HepG2 (cell line): ENCODE data around the gene FRMD4B. TPM values are rescaled to one million over a fixed set of nuclear protein-coding genes. Genes with fewer than 3 reads are reported as not detected.
A peak's percentile ranks its signal among the peaks of the same experiment; 100 is the strongest.

Source experiments
- ARID2 ChIP-seq: sonication (generic); formaldehyde crosslinking; IDR thresholded peaks from 2 replicates; pipeline ENCODE4 v1.8.1; 2022; ENCODE audit warnings: mild to moderate bottlenecking, missing genetic modification reagents, borderline replicate concordance
- CHD4 ChIP-seq: fragments of 200-600 bp; sonication (generic); IDR thresholded peaks from 2 replicates; pipeline ENCODE4 v1.7.0; 2017; ENCODE audit warnings: mild to moderate bottlenecking, low read length, borderline replicate concordance
- EHMT2 ChIP-seq: fragments of 200-600 bp; sonication (generic); IDR thresholded peaks from 2 replicates; pipeline ENCODE4 v1.7.0; 2017; ENCODE audit warnings: antibody characterized with exemption, low read depth, low read length, borderline replicate concordance
- FOXA3 ChIP-seq: IDR thresholded peaks from 2 replicates; pipeline ENCODE4 v1.6.1; 2016; ENCODE audit warnings: missing genetic modification reagents, missing compliant biosample characterization
- FOXK2 ChIP-seq: fragments of 450-650 bp; IDR thresholded peaks from 2 replicates; pipeline ENCODE4 v1.6.1; 2016
- HDAC1 ChIP-seq: sonication (generic); formaldehyde crosslinking; IDR thresholded peaks from 2 replicates; pipeline ENCODE4 v1.5.1; 2020; ENCODE audit warnings: mild to moderate bottlenecking, missing genetic modification reagents
- KAT8 ChIP-seq: IDR thresholded peaks from 2 replicates; pipeline ENCODE4 v1.6.1; 2016; ENCODE audit warnings: missing genetic modification reagents, missing compliant biosample characterization
- KDM1A ChIP-seq: IDR thresholded peaks from 2 replicates; pipeline ENCODE4 v1.6.1; 2016; ENCODE audit warnings: missing compliant biosample characterization
- NCOA2 ChIP-seq: sonication (generic); formaldehyde crosslinking; IDR thresholded peaks from 2 replicates; pipeline ENCODE4 v1.8.0; 2022; ENCODE audit warnings: inconsistent platforms
- NFIC ChIP-seq: IDR thresholded peaks from 2 replicates; pipeline ENCODE4 v1.6.1; 2012; ENCODE audit warnings: mild to moderate bottlenecking, low read length, inconsistent platforms
- PHF8 ChIP-seq: sonication (generic); formaldehyde crosslinking; IDR thresholded peaks from 2 replicates; pipeline ENCODE4 v1.5.0; 2020; ENCODE audit warnings: missing genetic modification reagents
- SOX5 ChIP-seq: IDR thresholded peaks from 2 replicates; pipeline ENCODE4 v1.6.1; 2016; ENCODE audit warnings: borderline replicate concordance
- TAF1 ChIP-seq: sonication (generic); formaldehyde crosslinking; IDR thresholded peaks from 2 replicates; pipeline ENCODE4 v1.4.0; 2020; ENCODE audit warnings: missing genetic modification reagents
- YEATS4 ChIP-seq: sonication (generic); formaldehyde crosslinking; IDR thresholded peaks from 2 replicates; pipeline ENCODE4 v1.4.0; 2020; ENCODE audit warnings: missing genetic modification reagents, borderline replicate concordance
- ZNF644 ChIP-seq: IDR thresholded peaks from 2 replicates; pipeline ENCODE4 v1.6.1; 2016; ENCODE audit warnings: low read depth
- ZNF761 ChIP-seq: sonication (generic); formaldehyde crosslinking; conservative IDR thresholded peaks from 2 replicates; pipeline ENCODE4 v1.4.0; 2020; ENCODE audit warnings: mild to moderate bottlenecking, missing genetic modification reagents
- ZNF772 ChIP-seq: sonication (generic); formaldehyde crosslinking; IDR thresholded peaks from 2 replicates; pipeline ENCODE4 v1.5.0; 2020; ENCODE audit warnings: mild to moderate bottlenecking, missing genetic modification reagents
- ZSCAN29 ChIP-seq: sonication (generic); formaldehyde crosslinking; conservative IDR thresholded peaks from 2 replicates; pipeline ENCODE4 v1.4.0; 2020; ENCODE audit warnings: mild to moderate bottlenecking, missing genetic modification reagents
- polyA plus RNA-seq, 8 experiments: library from polyadenylated mRNA; depleted of rRNA in 3 of 8; stranded (reverse) in 7 of 8; unstranded in 1 of 8; fragments of >200 nt; fragmentation: Illumina TruSeq in 4 of 8; extraction: Trizol in 4 of 8; gene quantifications; 2 replicates each; pipeline versions ENCODE4 v1.2.1 to v1.2.3, GENCODE V29; 2011 to 2016; ENCODE audit warnings: low read depth in 4 of 8, missing spikeins in 1 of 8, mixed read lengths in 1 of 8; ENCODE audit not compliant: insufficient read depth in 1 of 8
- total RNA-seq, 5 experiments: library from RNA; depleted of rRNA; stranded (reverse); fragments of >200 nt; fragmentation: Illumina TruSeq; extraction: Trizol; gene quantifications; 2 replicates each; pipeline ENCODE4 v1.2.3, GENCODE V29; 2016; ENCODE audit warnings: low read depth in 1 of 5
- TF ChIP-seq, protein P1 (sequence below): sonication (generic); formaldehyde crosslinking; IDR thresholded peaks from 2 replicates; pipeline ENCODE4 v1.5.1; 2020; ENCODE audit warnings: mild to moderate bottlenecking, missing genetic modification reagents, moderate library complexity
- TF ChIP-seq, protein P2 (sequence below): sonication (generic); formaldehyde crosslinking; IDR thresholded peaks from 2 replicates; pipeline ENCODE4 v1.8.1; 2023; ENCODE audit warnings: mild to moderate bottlenecking, moderate library complexity, missing genetic modification reagents
- TF ChIP-seq, protein P3 (sequence below): IDR thresholded peaks from 2 replicates; pipeline ENCODE4 v1.6.1; 2016; ENCODE audit warnings: control low read depth
- TF ChIP-seq, protein P4 (sequence below): IDR thresholded peaks from 2 replicates; pipeline ENCODE4 v1.6.1; 2018; ENCODE audit warnings: missing genetic modification reagents, mild to moderate bottlenecking, missing compliant biosample characterization
- TF ChIP-seq, protein P5 (sequence below): sonication (generic); formaldehyde crosslinking; IDR thresholded peaks from 2 replicates; pipeline ENCODE4 v1.4.0; 2020; ENCODE audit warnings: missing genetic modification reagents, borderline replicate concordance

The FRMD4B gene
- total and polyA plus RNA-seq, 2 of the 13 experiments (the other 11 are each of a cell fraction or from before 2014, with no cell fraction given): 3.0 to 3.3 TPM

DNA sequence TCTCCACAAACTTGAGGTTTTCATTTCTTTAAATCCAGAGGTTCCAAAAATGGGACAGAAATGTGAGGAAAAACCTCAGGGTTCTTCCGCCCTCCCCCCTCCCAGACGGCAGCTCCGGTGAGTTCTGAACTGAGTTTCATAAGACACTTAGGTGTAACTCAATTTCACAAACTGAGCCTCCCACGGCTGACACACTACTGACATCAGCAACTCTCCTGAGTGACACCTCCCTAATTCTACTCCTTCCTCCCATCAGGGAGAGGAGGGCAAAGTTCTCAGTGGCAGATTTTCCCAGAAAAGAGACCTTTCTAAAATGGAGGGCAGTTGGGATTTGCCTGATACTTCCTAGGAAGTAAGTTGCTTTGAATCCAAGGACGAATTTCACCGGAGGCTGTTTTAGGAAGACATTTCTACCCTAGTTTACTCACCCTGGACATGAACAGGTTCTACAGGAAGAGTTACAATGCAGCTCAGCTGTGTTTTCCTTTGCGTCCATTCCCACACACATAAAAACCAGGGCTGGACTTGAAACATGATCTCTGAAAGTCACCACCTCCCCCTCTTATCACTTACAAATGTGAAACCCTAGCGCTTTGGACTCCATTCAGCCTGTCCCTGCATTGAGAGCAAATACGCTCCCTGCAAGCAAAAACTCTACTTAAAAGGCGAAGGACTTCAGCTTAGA is 185.4 kb downstream of the FRMD4B start (continued):
- TF ChIP-seq, protein P1, sequence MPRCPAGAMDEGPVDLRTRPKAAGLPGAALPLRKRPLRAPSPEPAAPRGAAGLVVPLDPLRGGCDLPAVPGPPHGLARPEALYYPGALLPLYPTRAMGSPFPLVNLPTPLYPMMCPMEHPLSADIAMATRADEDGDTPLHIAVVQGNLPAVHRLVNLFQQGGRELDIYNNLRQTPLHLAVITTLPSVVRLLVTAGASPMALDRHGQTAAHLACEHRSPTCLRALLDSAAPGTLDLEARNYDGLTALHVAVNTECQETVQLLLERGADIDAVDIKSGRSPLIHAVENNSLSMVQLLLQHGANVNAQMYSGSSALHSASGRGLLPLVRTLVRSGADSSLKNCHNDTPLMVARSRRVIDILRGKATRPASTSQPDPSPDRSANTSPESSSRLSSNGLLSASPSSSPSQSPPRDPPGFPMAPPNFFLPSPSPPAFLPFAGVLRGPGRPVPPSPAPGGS: no peak
- TF ChIP-seq NFIC (0 out of 2 replicates have a peak, but pooled peaks have one; percentile 4), CHD4 (no peak), ZNF644 (CRISPR knock-in tag) (0 out of 2 replicates have a peak, but pooled peaks have one; percentile 13), YEATS4 (CRISPR knock-in tag) (peak; percentile 47), HDAC1 (CRISPR knock-in tag) (peak; percentile 57), NCOA2 (peak; percentile 22; the same call in 1 of the 2 replicates), FOXK2 (0 out of 2 replicates have a peak, but pooled peaks have one; percentile 59), ZSCAN29 (CRISPR knock-in tag) (0 out of 2 replicates have a peak, but pooled peaks have one; percentile 70), ZNF772 (CRISPR knock-in tag) (no peak), EHMT2 (peak; percentile 60; the same call in 1 of the 2 replicates), KAT8 (CRISPR knock-in tag) (peak; percentile 70), PHF8 (CRISPR knock-in tag) (peak; percentile 33), ZNF761 (CRISPR knock-in tag) (0 out of 2 replicates have a peak, but pooled peaks have one; percentile 46), TAF1 (CRISPR knock-in tag) (peak; percentile 85; the same call in 1 of the 2 replicates), KDM1A (CRISPR knock-in tag) (0 out of 2 replicates have a peak, but pooled peaks have one; percentile 42), ARID2 (CRISPR knock-in tag) (0 out of 2 replicates have a peak, but pooled peaks have one; percentile 39), FOXA3 (CRISPR knock-in tag) (peak; percentile 55), SOX5 (peak; percentile 30; the same call in 1 of the 2 replicates)
- TF ChIP-seq, protein P2, sequence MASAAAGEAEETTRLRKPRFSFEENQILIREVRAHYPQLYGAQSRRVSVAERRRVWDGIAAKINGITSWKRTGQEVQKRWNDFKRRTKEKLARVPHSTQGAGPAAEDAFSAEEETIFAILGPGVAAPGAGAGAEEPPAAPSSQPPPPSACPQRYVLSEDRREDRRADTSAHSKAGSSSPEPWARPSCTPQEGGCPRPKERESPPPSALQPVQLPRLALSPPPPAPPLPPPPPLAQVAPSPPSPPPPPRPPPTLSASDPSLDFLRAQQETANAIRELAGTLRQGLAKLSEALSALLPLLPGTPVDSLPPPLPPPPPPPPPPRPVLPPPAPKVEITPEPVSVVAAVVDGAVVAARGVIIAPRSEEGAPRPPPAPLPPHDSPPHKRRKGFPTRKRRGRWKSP: 0 out of 2 replicates have a peak, but pooled peaks have one; percentile 20
- TF ChIP-seq, protein P3, sequence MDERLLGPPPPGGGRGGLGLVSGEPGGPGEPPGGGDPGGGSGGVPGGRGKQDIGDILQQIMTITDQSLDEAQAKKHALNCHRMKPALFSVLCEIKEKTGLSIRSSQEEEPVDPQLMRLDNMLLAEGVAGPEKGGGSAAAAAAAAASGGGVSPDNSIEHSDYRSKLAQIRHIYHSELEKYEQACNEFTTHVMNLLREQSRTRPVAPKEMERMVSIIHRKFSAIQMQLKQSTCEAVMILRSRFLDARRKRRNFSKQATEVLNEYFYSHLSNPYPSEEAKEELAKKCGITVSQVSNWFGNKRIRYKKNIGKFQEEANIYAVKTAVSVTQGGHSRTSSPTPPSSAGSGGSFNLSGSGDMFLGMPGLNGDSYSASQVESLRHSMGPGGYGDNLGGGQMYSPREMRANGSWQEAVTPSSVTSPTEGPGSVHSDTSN: peak; percentile 75
- TF ChIP-seq, protein P4, sequence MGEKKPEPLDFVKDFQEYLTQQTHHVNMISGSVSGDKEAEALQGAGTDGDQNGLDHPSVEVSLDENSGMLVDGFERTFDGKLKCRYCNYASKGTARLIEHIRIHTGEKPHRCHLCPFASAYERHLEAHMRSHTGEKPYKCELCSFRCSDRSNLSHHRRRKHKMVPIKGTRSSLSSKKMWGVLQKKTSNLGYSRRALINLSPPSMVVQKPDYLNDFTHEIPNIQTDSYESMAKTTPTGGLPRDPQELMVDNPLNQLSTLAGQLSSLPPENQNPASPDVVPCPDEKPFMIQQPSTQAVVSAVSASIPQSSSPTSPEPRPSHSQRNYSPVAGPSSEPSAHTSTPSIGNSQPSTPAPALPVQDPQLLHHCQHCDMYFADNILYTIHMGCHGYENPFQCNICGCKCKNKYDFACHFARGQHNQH (CRISPR knock-in tag): peak; percentile 57; the same call in 1 of the 2 replicates
- TF ChIP-seq, protein P5, sequence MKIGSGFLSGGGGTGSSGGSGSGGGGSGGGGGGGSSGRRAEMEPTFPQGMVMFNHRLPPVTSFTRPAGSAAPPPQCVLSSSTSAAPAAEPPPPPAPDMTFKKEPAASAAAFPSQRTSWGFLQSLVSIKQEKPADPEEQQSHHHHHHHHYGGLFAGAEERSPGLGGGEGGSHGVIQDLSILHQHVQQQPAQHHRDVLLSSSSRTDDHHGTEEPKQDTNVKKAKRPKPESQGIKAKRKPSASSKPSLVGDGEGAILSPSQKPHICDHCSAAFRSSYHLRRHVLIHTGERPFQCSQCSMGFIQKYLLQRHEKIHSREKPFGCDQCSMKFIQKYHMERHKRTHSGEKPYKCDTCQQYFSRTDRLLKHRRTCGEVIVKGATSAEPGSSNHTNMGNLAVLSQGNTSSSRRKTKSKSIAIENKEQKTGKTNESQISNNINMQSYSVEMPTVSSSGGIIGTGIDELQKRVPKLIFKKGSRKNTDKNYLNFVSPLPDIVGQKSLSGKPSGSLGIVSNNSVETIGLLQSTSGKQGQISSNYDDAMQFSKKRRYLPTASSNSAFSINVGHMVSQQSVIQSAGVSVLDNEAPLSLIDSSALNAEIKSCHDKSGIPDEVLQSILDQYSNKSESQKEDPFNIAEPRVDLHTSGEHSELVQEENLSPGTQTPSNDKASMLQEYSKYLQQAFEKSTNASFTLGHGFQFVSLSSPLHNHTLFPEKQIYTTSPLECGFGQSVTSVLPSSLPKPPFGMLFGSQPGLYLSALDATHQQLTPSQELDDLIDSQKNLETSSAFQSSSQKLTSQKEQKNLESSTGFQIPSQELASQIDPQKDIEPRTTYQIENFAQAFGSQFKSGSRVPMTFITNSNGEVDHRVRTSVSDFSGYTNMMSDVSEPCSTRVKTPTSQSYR: peak; percentile 46; the same call in 1 of the 2 replicates
